Heart left ventricle (tissue), 16 donors: ENCODE measurements around the gene NR1I2. TPM values are rescaled to one million over a fixed set of nuclear protein-coding genes. Genes with fewer than 3 reads are reported as not detected.

Experiments
- ATAC-seq, 4 donors: fragments of 200-7000 bp; cut with Tn5 transposase; one replicate each; pipeline ENCODE4 v1.9.1; 2020 to 2022; ENCODE audit warnings: moderate library complexity in 4 of 4, mild to moderate bottlenecking in 3 of 4, moderate number of reproducible peaks in 1 of 4
- DNase-seq, 5 donors: peaks; one replicate each; pipeline ENCODE4 v3.0.0-alpha.2; 2020
- H3K27ac ChIP-seq, 12 donors: fragments of 200-600 bp; sonication (generic) in 4 of 12; one replicate each; pipeline versions ENCODE4 v1.5.0 to v1.8.0; 2016 to 2022; ENCODE audit warnings: mild to moderate bottlenecking in 2 of 12
- H3K27me3 ChIP-seq, 9 donors: fragments of 200-600 bp; sonication (generic) in 2 of 9; one replicate each; pipeline versions ENCODE4 v1.5.1 to v1.8.0; 2016 to 2022; ENCODE audit warnings: mild to moderate bottlenecking in 3 of 9
- H3K36me3 ChIP-seq, 9 donors: fragments of 200-600 bp; sonication (generic) in 2 of 9; one replicate each; pipeline versions ENCODE4 v1.5.0 to v1.8.0; 2018 to 2022; ENCODE audit warnings: mild to moderate bottlenecking in 2 of 9
- H3K4me1 ChIP-seq, 12 donors: fragments of 200-600 bp; sonication (generic) in 4 of 12; one replicate each; pipeline versions ENCODE4 v1.5.0 to v1.8.0; 2016 to 2022; ENCODE audit warnings: mild to moderate bottlenecking in 3 of 12
- H3K4me3 ChIP-seq, 12 donors: fragments of 200-600 bp; sonication (generic) in 4 of 12; one replicate each; pipeline versions ENCODE4 v1.5.0 to v1.8.0; 2017 to 2022; ENCODE audit warnings: mild to moderate bottlenecking in 9 of 12, moderate library complexity in 4 of 12
- H3K9me3 ChIP-seq, 12 donors: fragments of 200-600 bp; sonication (generic) in 4 of 12; one replicate each; pipeline versions ENCODE4 v1.5.0 to v1.8.0; 2016 to 2022; ENCODE audit warnings: mild to moderate bottlenecking in 1 of 12
- POLR2A ChIP-seq, 2 donors: fragments of 450-650 bp; IDR thresholded peaks; one replicate each; pipeline ENCODE4 v1.6.1; 2017; ENCODE audit warnings: antibody characterized with exemption in 2 of 2, mild to moderate bottlenecking in 2 of 2, moderate library complexity in 2 of 2
- WGBS, 4 donors: extraction: QIAGEN DNeasy Blood & Tissue Kit in 2 of 4; methylation state at CpG; one replicate each; pipeline versions ENCODE4 v1.1.5 to v1.1.7; 2013 to 2018; 5-methylcytosine and 5-hydroxymethylcytosine counted together
- intact Hi-C, 10 donors: fragments of 100-400 bp; cut with DNase I; formaldehyde crosslinking; loops; one replicate each; pipeline versions ENCODE4 v1.11.1 to v1.14.2; 2022
- polyA plus RNA-seq, 2 donors: library from polyadenylated mRNA; stranded (reverse); fragments of 200-250 nt; gene quantifications; one replicate each; pipeline ENCODE4 v1.2.3, GENCODE V29; 2013
- total RNA-seq, 9 donors: library from RNA; depleted of rRNA in 2 of 9; stranded (reverse); fragments of >200 nt in 2 of 9; fragmentation: NEBNext Ultra II Directional in 3 of 9; extraction: Animal tissue kit (Norgen Biotek cat#: 25700) in 3 of 9; gene quantifications; one replicate each; pipeline versions ENCODE4 v1.1.0 to v1.2.4, GENCODE V29; 2016 to 2023
- TF ChIP-seq, protein P1 (sequence below), 12 donors: fragments of 200-600 bp; sonication (generic) in 4 of 12; IDR thresholded peaks; one replicate each; pipeline versions ENCODE4 v1.5.0 to v1.8.0; 2018 to 2022; ENCODE audit warnings: antibody characterized with exemption in 12 of 12, mild to moderate bottlenecking in 5 of 12
- donor health status: ischemic (EF 13 %, LVEDD 7.1; RV severe dilation, severe dysfunction).
- donor health status: healthy with polysubstance abuse.
- donor health status: DM: no; HTN: yes; CAD: no.
- donor health status: DM: no; HTN: no; CAD: no.
- donor health status: ischemic (EF 25% LVEDD 6.9; RV normal size, moderate dysfunction).
- donor health status: ischemic (EF 25% LVEDD 5.7; RV mildly dilated, moderate dysfunction).
- donor health status: healthy.
- donor health status: DM: yes; HTN: yes; CAD: no.
- donor health status: ischemic (EF 35%, LVEDD 5.7; RV mildly dilated, moderate dysfunction).
- donor health status: nonischemic (EF 11% LVEDD 7.7; RV severe dilation, severe dysfunction).
- donor health status: DM: yes; HTN: yes; CAD: no.
- donor health status: PGD.
- donor health status: ischemic (EF 29% LVEDD 5.4; RV normal size, mild dysfunction).
- donor health status: nonischemic (EF 23%, LVEDD 6.1; RV moderate dilation, normal function).

The NR1I2 gene
- total and polyA plus RNA-seq, 11 donors, result 0.07 to 0.29 (median 0.15) TPM; not detected in 4

DNA sequence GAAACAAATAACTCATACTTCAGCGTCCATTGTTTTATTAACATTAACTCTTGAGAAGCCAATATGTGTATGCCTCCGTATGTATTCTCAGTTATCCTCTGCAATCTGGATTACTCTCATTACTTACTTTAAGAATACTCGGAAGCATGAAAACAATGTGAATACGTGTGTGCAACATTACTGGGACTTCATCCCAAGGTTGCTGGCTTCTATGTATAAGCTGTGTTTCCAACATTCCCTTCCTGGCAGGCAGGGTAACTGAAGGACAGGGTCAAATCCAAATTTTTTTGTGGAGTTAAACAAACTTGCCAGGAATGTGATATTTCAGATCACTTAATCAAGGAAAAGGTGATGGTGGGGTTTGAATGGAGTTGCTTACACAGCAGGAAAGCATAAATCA, 34.5 kb upstream of the NR1I2 start:
- DNase-seq (no peak), ATAC-seq (peak in 2 of 4 donors; percentile 42 to 55)
- Histone ChIP-seq H3K4me3 (no peak overlapping the region), H3K27ac (peak overlapping the region in 3 of 12 donors; percentile 39 to 51 (median 47)), H3K27me3 (no peaks in the 10 kb centered on the region), H3K4me1 (peaks cover 0 to 4% (median 0%) of the 10 kb centered on the region in 12 donors), H3K36me3 (peaks cover 0 to 24% (median 0%) of the 10 kb centered on the region in 9 donors), H3K9me3 (no peaks in the 10 kb centered on the region)
- intact Hi-C loops, result no loop called here
- WGBS, 4 donors, result 61 to 75% (median 72%) methylated on average over 4 of the region's 4 CpGs
- no peak for TF ChIP-seq POLR2A (IDR thresholded peaks at IDR 0.05)
- TF ChIP-seq, protein P1, sequence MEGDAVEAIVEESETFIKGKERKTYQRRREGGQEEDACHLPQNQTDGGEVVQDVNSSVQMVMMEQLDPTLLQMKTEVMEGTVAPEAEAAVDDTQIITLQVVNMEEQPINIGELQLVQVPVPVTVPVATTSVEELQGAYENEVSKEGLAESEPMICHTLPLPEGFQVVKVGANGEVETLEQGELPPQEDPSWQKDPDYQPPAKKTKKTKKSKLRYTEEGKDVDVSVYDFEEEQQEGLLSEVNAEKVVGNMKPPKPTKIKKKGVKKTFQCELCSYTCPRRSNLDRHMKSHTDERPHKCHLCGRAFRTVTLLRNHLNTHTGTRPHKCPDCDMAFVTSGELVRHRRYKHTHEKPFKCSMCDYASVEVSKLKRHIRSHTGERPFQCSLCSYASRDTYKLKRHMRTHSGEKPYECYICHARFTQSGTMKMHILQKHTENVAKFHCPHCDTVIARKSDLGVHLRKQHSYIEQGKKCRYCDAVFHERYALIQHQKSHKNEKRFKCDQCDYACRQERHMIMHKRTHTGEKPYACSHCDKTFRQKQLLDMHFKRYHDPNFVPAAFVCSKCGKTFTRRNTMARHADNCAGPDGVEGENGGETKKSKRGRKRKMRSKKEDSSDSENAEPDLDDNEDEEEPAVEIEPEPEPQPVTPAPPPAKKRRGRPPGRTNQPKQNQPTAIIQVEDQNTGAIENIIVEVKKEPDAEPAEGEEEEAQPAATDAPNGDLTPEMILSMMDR (IDR thresholded peaks at IDR 0.05), result no peak

DNA sequence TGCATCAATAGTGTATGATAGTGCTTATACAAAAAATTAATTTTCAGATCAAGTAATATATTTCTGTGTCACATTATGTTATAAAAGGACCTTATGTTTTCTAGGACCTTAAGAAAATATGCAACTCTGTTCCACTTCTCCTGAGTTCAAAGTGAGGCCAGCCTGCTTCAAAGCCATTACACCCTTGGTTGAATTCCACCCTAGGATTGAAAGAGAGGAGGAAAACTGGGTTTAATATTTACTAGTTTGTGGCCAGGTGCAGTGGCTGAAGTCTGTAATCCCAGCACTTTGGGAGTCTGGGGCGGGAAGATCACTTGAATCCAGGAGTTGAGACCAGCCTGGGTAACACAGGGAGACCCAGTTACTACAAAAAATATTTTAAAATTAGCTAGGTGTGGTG, 32.9 kb upstream of the NR1I2 start:
- DNase-seq (no peak), ATAC-seq (no peak)
- Histone ChIP-seq H3K9me3 (peaks cover 0 to 13% (median 0%) of the 10 kb centered on the region in 12 donors), H3K4me1 (no peaks in the 10 kb centered on the region), H3K4me3 (no peak overlapping the region), H3K27ac (no peak overlapping the region), H3K27me3 (no peaks in the 10 kb centered on the region), H3K36me3 (peaks cover 0 to 25% (median 0%) of the 10 kb centered on the region in 9 donors)
- TF ChIP-seq, protein P1 (IDR thresholded peaks at IDR 0.05), result no peak
- no peak for TF ChIP-seq POLR2A (IDR thresholded peaks at IDR 0.05)
- WGBS, 4 donors, result 86 to 94% (median 90%) methylated on average over 1 of the region's 1 CpG
- intact Hi-C loops, result no loop called here

DNA sequence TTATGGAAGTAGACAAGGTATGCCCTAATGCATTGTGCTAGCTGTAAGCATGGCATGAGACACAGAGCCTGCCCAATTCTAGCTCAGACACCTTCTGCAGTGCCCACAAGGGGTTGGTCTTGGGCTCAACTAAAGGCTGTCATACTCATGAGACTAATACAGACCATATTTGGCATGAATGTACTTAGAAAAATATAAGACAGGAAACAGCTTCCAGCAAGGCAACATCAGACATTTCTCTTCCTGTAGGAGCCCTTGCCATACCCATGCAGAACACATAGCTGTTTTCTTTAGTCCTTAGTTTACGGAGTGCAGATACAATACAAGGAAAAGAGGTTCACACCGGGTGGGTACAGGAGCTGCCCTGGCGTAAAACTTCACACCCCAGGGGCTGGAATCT, 30.5 kb upstream of the NR1I2 start:
- TF ChIP-seq, protein P1 (IDR thresholded peaks at IDR 0.05), result no peak
- no peak for TF ChIP-seq POLR2A (IDR thresholded peaks at IDR 0.05)
- ATAC-seq (no peak), DNase-seq (no peak)
- Histone ChIP-seq H3K4me3 (no peak overlapping the region), H3K4me1 (no peaks in the 10 kb centered on the region), H3K27me3 (no peaks in the 10 kb centered on the region), H3K36me3 (peaks cover 0 to 25% (median 0%) of the 10 kb centered on the region in 9 donors), H3K27ac (no peak overlapping the region), H3K9me3 (peaks cover 0 to 15% (median 0%) of the 10 kb centered on the region in 12 donors)
- WGBS, 4 donors, result 68 to 80% (median 69%) methylated on average over 3 of the region's 3 CpGs
- intact Hi-C loops, result no loop called here

DNA sequence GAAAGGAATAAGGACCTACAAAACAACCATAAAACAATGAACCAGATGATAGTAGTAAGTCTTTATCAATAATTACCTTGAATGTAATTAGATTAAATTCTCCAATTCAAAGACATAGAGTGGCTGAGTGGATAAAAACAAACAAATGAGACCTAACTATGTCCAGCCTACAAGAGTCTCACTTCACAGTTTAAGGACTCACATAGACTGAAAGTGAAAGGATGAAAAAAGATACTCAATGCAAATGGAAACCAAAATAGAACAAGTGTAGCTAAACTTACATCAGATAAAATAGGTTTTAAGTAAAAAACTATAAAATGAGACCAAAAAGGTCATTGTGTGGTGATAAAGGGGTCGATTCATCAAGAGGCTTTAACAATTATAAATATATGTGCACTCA, 21.9 kb upstream of the NR1I2 start:
- H3K27me3 ChIP-seq, result no peaks in the 10 kb centered on the region
- no peaks in the 10 kb centered on the region for H3K4me1 ChIP-seq
- H3K9me3 ChIP-seq, result peaks cover 0 to 17% (median 0%) of the 10 kb centered on the region in 12 donors
- no peaks in the 10 kb centered on the region for H3K36me3 ChIP-seq
- no peak overlapping the region for H3K4me3 ChIP-seq
- no peak for ATAC-seq
- H3K27ac ChIP-seq, result no peak overlapping the region
- TF ChIP-seq, protein P1 (IDR thresholded peaks at IDR 0.05), result no peak
- no peak for TF ChIP-seq POLR2A (IDR thresholded peaks at IDR 0.05)
- WGBS, 4 donors, result 71 to 88% (median 75%) methylated on average over 1 of the region's 1 CpG
- DNase-seq, result no peak
- intact Hi-C loops, result no loop called here
